Smooth muscle cell (in vitro differentiated cells): ENCODE results near the gene CORO1C. TPM values are rescaled to one million over a fixed set of nuclear protein-coding genes. Genes with fewer than 3 reads are reported as not detected.

ENCODE experiments used
- DNase-seq: peaks from one replicate; lab custom pipeline; 2025; ENCODE audit not compliant: unreplicated experiment; lab: John Stamatoyannopoulos, UW
- H2AFZ ChIP-seq: fragments of 200-600 bp; sonication (generic); 2 replicates; pipeline ENCODE4 v1.6.0; 2016; ENCODE audit warnings: antibody characterized with exemption, low read depth, mild to moderate bottlenecking
- H3F3A ChIP-seq: fragments of 200-600 bp; sonication (generic); 2 replicates; pipeline ENCODE4 v1.6.0; 2017; ENCODE audit warnings: antibody characterized with exemption, low read depth
- H3K27ac ChIP-seq: fragments of 200-600 bp; sonication (generic); 2 replicates; pipeline ENCODE4 v1.5.1; 2016; ENCODE audit warnings: low read depth, mild to moderate bottlenecking
- H3K27me3 ChIP-seq: fragments of 200-600 bp; sonication (generic); 2 replicates; pipeline ENCODE4 v1.6.1; 2016; ENCODE audit warnings: low read depth, mild to moderate bottlenecking
- H3K36me3 ChIP-seq: fragments of 200-600 bp; sonication (generic); 2 replicates; pipeline ENCODE4 v1.5.1; 2016; ENCODE audit warnings: low read depth
- H3K4me1 ChIP-seq: fragments of 200-600 bp; sonication (generic); 2 replicates; pipeline ENCODE4 v1.5.1; 2016; ENCODE audit warnings: low read depth
- H3K4me2 ChIP-seq: fragments of 200-600 bp; sonication (generic); 2 replicates; pipeline ENCODE4 v1.6.0; 2016; ENCODE audit warnings: mild to moderate bottlenecking
- H3K4me3 ChIP-seq: fragments of 200-600 bp; sonication (generic); 2 replicates; pipeline ENCODE4 v1.5.1; 2016; ENCODE audit warnings: mild to moderate bottlenecking
- H3K79me2 ChIP-seq: fragments of 200-600 bp; sonication (generic); 2 replicates; pipeline ENCODE4 v1.6.0; 2016; ENCODE audit warnings: low read depth, mild to moderate bottlenecking
- H3K9ac ChIP-seq: fragments of 200-600 bp; sonication (generic); 2 replicates; pipeline ENCODE4 v1.6.0; 2016; ENCODE audit warnings: low read depth
- H3K9me3 ChIP-seq: fragments of 200-600 bp; sonication (generic); replicated peaks from 2 replicates; pipeline ENCODE4 v1.5.1; 2016; ENCODE audit warnings: low read depth
- H4K20me1 ChIP-seq: fragments of 200-600 bp; sonication (generic); 2 replicates; pipeline ENCODE4 v1.6.0; 2016; ENCODE audit warnings: low read depth
- CTCF ChIP-seq: fragments of 200-600 bp; sonication (generic); IDR thresholded peaks from 2 replicates; pipeline ENCODE4 v1.5.1; 2017; ENCODE audit warnings: borderline replicate concordance, mild to moderate bottlenecking, antibody characterized with exemption; ENCODE audit not compliant: insufficient read depth, poor library complexity, severe bottlenecking
- whole genome bisulfite sequencing: methylation state at CpG from one replicate; pipeline ENCODE4 v1.1.7; 2016; ENCODE audit warnings: low lambda C conversion rate; 5-methylcytosine and 5-hydroxymethylcytosine counted together
- polyA plus RNA-seq: library from polyadenylated mRNA; unstranded; fragments of >200 nt; fragmentation: Nextera tagmentation; extraction: Ambion mirVana; gene quantifications from 2 replicates; pipeline ENCODE4 v1.2.1, GENCODE V29; 2016
- total RNA-seq: library from RNA; depleted of rRNA; stranded (reverse); fragments of >200 nt; gene quantifications from 2 replicates; pipeline ENCODE4 v1.2.3, GENCODE V29; 2014

CORO1C gene
- total and polyA plus RNA-seq, 2 experiments from 2014 or later, result 96.7 to 136 TPM

GRCh38 chr12:108745641-108746040 lies 14.3 kb upstream of the CORO1C start:
- no peaks in the 10 kb centered on the region for H3K4me1 ChIP-seq
- H3K4me3 ChIP-seq, result no peak overlapping the region
- no peak for TF ChIP-seq CTCF
- no peak overlapping the region for H3K27ac ChIP-seq
- H3K4me2 ChIP-seq, result no peak overlapping the region
- no peaks in the 10 kb centered on the region for H3K36me3 ChIP-seq
- H3F3A ChIP-seq, result no peaks in the 10 kb centered on the region
- 89% methylated on average over 5 of the region's 5 CpGs for WGBS
- no peak for DNase-seq
- no peaks in the 10 kb centered on the region for H3K27me3 ChIP-seq
- H3K79me2 ChIP-seq, result no peaks in the 10 kb centered on the region
- H3K9me3 ChIP-seq, result no peaks in the 10 kb centered on the region
- H2AFZ ChIP-seq, result no peak overlapping the region
- H4K20me1 ChIP-seq, result no peaks in the 10 kb centered on the region
- H3K9ac ChIP-seq, result no peak overlapping the region

GRCh38 chr12:108744021-108744897 lies 12.9 kb upstream of the CORO1C start:
- Histone ChIP-seq H3K9ac (no peak overlapping the region), H3K27me3 (no peaks in the 10 kb centered on the region), H2AFZ (no peak overlapping the region), H3K36me3 (no peaks in the 10 kb centered on the region), H3K4me2 (no peak overlapping the region), H3K9me3 (no peaks in the 10 kb centered on the region), H3F3A (no peaks in the 10 kb centered on the region), H3K79me2 (no peaks in the 10 kb centered on the region), H3K4me3 (no peak overlapping the region), H4K20me1 (no peaks in the 10 kb centered on the region), H3K4me1 (no peaks in the 10 kb centered on the region), H3K27ac (no peak overlapping the region)
- 91% methylated on average over 5 of the region's 5 CpGs for WGBS
- no peak for DNase-seq
- no peak for TF ChIP-seq CTCF

- no peak overlapping the region for H3K27ac ChIP-seq
- 89% methylated on average over 2 of the region's 2 CpGs for WGBS
- no peak overlapping the region for H2AFZ ChIP-seq
- no peaks in the 10 kb centered on the region for H3K27me3 ChIP-seq
- H3K4me2 ChIP-seq, result no peak overlapping the region
- no peak overlapping the region for H3K9ac ChIP-seq
- H3K9me3 ChIP-seq, result no peaks in the 10 kb centered on the region
- H3F3A ChIP-seq, result peaks cover 6% of the 10 kb centered on the region
- H4K20me1 ChIP-seq, result no peaks in the 10 kb centered on the region
- TF ChIP-seq CTCF, result no peak
- H3K79me2 ChIP-seq, result no peaks in the 10 kb centered on the region
- H3K4me1 ChIP-seq, result no peaks in the 10 kb centered on the region
- DNase-seq, result no peak
- H3K36me3 ChIP-seq, result no peaks in the 10 kb centered on the region
- H3K4me3 ChIP-seq, result no peak overlapping the region
Observed at GRCh38 chr12:108738170-108738569, 6.9 kb upstream of the CORO1C start.

GRCh38 chr12:108735855-108736254 lies 4.5 kb upstream of the CORO1C start:
- Histone ChIP-seq H3K27ac (no peak overlapping the region), H3F3A (peaks cover 11% of the 10 kb centered on the region), H3K79me2 (no peaks in the 10 kb centered on the region), H2AFZ (no peak overlapping the region), H3K36me3 (no peaks in the 10 kb centered on the region), H3K4me3 (no peak overlapping the region), H3K27me3 (no peaks in the 10 kb centered on the region), H3K9ac (no peak overlapping the region), H3K4me2 (no peak overlapping the region), H4K20me1 (no peaks in the 10 kb centered on the region), H3K9me3 (no peaks in the 10 kb centered on the region), H3K4me1 (no peaks in the 10 kb centered on the region)
- DNase-seq, result no peak
- TF ChIP-seq CTCF, result no peak
- WGBS, result 92% methylated on average over 3 of the region's 3 CpGs
